Measurements from ENCODE around the gene SLC10A3. TPM values are rescaled to one million over a fixed set of nuclear protein-coding genes. Genes with fewer than 3 reads are reported as not detected.
A peak's percentile ranks its signal among the peaks of the same experiment; 100 is the strongest.

The SLC10A3 gene
- total and polyA plus RNA-seq, 2 of the 8 experiments (the other 6 are each of a cell fraction or from before 2014, with no cell fraction given): 6.8 to 9.5 TPM

GRCh38 chrX:154534526-154535322 lies 44.3 kb upstream of the SLC10A3 start (continued):
- TF ChIP-seq CBX5 (IDR thresholded peaks at IDR 0.05; ENCODE audit: low read depth, low read length) (no peak), SIRT6 (IDR thresholded peaks at IDR 0.05; ENCODE audit: low read length) (no peak), CHD7 (IDR thresholded peaks at IDR 0.05; ENCODE audit: insufficient replicate concordance, low read length) (no peak), JUND (IDR thresholded peaks at IDR 0.05; ENCODE audit: low read length) (no peak), YY1 (IDR thresholded peaks at IDR 0.05; ENCODE audit: low read depth, low read length) (0 out of 2 replicates have a peak, but pooled peaks have one; percentile 32), CTCF (IDR thresholded peaks at IDR 0.05; ENCODE audit: control extremely low read depth in 1 of 3, insufficient read depth in 1 of 3, low read depth in 1 of 3, low read length in 3 of 3) (peak in 2 of 3 experiments; percentile 96 to 100; a peak in 3 of 4 replicates), CHD2 (IDR thresholded peaks at IDR 0.05; ENCODE audit: low read length) (no peak), KDM1A (IDR thresholded peaks at IDR 0.05; ENCODE audit: borderline replicate concordance, low read length) (no peak)

Measured in H1 (cell line).